CD4-positive, alpha-beta memory T cell (primary cell): ENCODE data around the gene IFITM2. TPM values are rescaled to one million over a fixed set of nuclear protein-coding genes. Genes with fewer than 3 reads are reported as not detected.

Experiments
- CTCF ChIA-PET: fragments of 350-600 bp; sonication (Branson Sonifier 250); formaldehyde crosslinking; loops from one replicate; lab custom pipeline; 2021; ENCODE audit warnings: inconsistent platforms; ENCODE audit not compliant: partially characterized antibody; lab: Charles Lee
- POLR2A ChIA-PET: fragments of 350-600 bp; sonication (Branson Sonifier 250); formaldehyde crosslinking; loops from one replicate; lab custom pipeline; 2021; ENCODE audit not compliant: partially characterized antibody; lab: Charles Lee
- DNase-seq, 5 donors: peaks; one replicate each; pipeline versions ENCODE4 v3.0.0 to v3.0.0-alpha.2; 2020 to 2022; ENCODE audit warnings: mixed read lengths in 1 of 5
- H3K27ac ChIP-seq: one replicate; pipeline ENCODE4 v1.7.0; 2013; ENCODE audit warnings: low read depth, low read length
- H3K27me3 ChIP-seq: 2 replicates; pipeline ENCODE4 v1.7.0; 2013; ENCODE audit warnings: mild to moderate bottlenecking, low read length, moderate library complexity; ENCODE audit not compliant: insufficient read depth
- H3K36me3 ChIP-seq: 2 replicates; pipeline ENCODE4 v1.7.0; 2013; ENCODE audit warnings: mild to moderate bottlenecking, low read length, moderate library complexity; ENCODE audit not compliant: insufficient read depth
- H3K4me1 ChIP-seq: 2 replicates; pipeline ENCODE4 v1.7.0; 2013; ENCODE audit warnings: mild to moderate bottlenecking, low read length, moderate library complexity; ENCODE audit not compliant: insufficient read depth
- H3K4me3 ChIP-seq, 2 donors: one replicate each; pipeline ENCODE4 v1.7.0; 2013; ENCODE audit warnings: low read length in 2 of 2, mild to moderate bottlenecking in 1 of 2
- H3K9me3 ChIP-seq, 2 donors: one replicate each; pipeline ENCODE4 v1.7.0; 2013; ENCODE audit warnings: low read length in 2 of 2, control low read depth in 1 of 2; ENCODE audit not compliant: control insufficient read depth in 1 of 2
- H3K27ac Mint-ChIP-seq, 7 donors: one replicate each; pipeline ENCODE4 v1.8.0; 2020 to 2021; ENCODE audit warnings: mixed read lengths in 7 of 7, mild to moderate bottlenecking in 6 of 7, inconsistent platforms in 3 of 7, moderate library complexity in 3 of 7
- H3K27me3 Mint-ChIP-seq, 2 donors: one replicate each; pipeline ENCODE4 v1.8.0; 2020 to 2021; ENCODE audit warnings: mixed read lengths in 2 of 2
- H3K36me3 Mint-ChIP-seq, 2 donors: one replicate each; pipeline ENCODE4 v1.8.0; 2020 to 2021; ENCODE audit warnings: mixed read lengths in 2 of 2, inconsistent platforms in 1 of 2, mild to moderate bottlenecking in 1 of 2
- H3K4me1 Mint-ChIP-seq, 4 donors: one replicate each; pipeline ENCODE4 v1.8.0; 2020 to 2021; ENCODE audit warnings: mixed read lengths in 4 of 4, mild to moderate bottlenecking in 1 of 4
- H3K4me3 Mint-ChIP-seq, 8 donors: one replicate each; pipeline ENCODE4 v1.8.0; 2020 to 2021; ENCODE audit warnings: mixed read lengths in 8 of 8, mild to moderate bottlenecking in 7 of 8, moderate library complexity in 6 of 8, inconsistent platforms in 3 of 8
- H3K9me3 Mint-ChIP-seq, 8 donors: one replicate each; pipeline ENCODE4 v1.8.0; 2020 to 2021; ENCODE audit warnings: mixed read lengths in 8 of 8, mild to moderate bottlenecking in 5 of 8, inconsistent platforms in 3 of 8, moderate library complexity in 1 of 8
- intact Hi-C: fragments of 100-400 bp; cut with micrococcal nuclease; formaldehyde crosslinking; loops from one replicate; pipeline ENCODE4 v1.15.1; 2023
- polyA plus RNA-seq, 2 donors: library from polyadenylated mRNA; unstranded; fragments of 300-500 nt; fragmentation: Illumina TruSeq; gene quantifications; one replicate each; pipeline ENCODE4 v1.2.3, GENCODE V29; 2021
- total RNA-seq, 2 experiments: library from RNA; stranded (reverse); gene quantifications; one replicate each; pipeline ENCODE4 v1.2.3, GENCODE V29; 2021

The IFITM2 gene
- total and polyA plus RNA-seq, 4 experiments from 2014 or later, result 202 to 3,716 (median 1,347) TPM

- peaks cover 21 to 24% of the 10 kb centered on the region in 2 donors for H3K36me3 Mint-ChIP-seq
- peak within 1 kb of the TSS in 6 of 7 donors; percentile 64 to 92 (median 85) for H3K27ac Mint-ChIP-seq
- DNase-seq, result no peak
- H3K36me3 ChIP-seq, result no peaks in the 10 kb centered on the region
- H3K4me1 ChIP-seq, result peaks cover 56% of the 10 kb centered on the region
- peaks cover 0 to 9% (median 2%) of the 10 kb centered on the region in 8 donors for H3K9me3 Mint-ChIP-seq
- CTCF ChIA-PET, result interaction anchor here (1.0 to 8.4 kb wide), 4 partner anchors 10 to 31 kb away, joined by 3 to 81 read pairs (median 20); no protein-coding TSS in a partner anchor
- no peaks in the 10 kb centered on the region for H3K27me3 ChIP-seq
- H3K4me3 ChIP-seq, result peak within 1 kb of the TSS in 1 of 2 donors; percentile 59
- H3K4me1 Mint-ChIP-seq, result peaks cover 25 to 57% (median 43%) of the 10 kb centered on the region in 4 donors
- POLR2A ChIA-PET, result interaction anchor here (0.7 to 14.3 kb wide), 16 partner anchors 8 to 228 kb away, joined by 3 to 549 read pairs (median 18); partner anchors contain the start of genes BET1L, IFITM1, PGGHG and PSMD13
- no peak within 1 kb of the TSS for H3K27ac ChIP-seq
- H3K27me3 Mint-ChIP-seq, result no peaks in the 10 kb centered on the region
- intact Hi-C loops, result no loop called here
- no peaks in the 10 kb centered on the region for H3K9me3 ChIP-seq
- peak within 1 kb of the TSS; percentile 77 to 89 (median 82) for H3K4me3 Mint-ChIP-seq
These were observed 29.3 kb upstream of the IFITM2 start, which contains the start of gene NLRP6 for GRCh38 chr11:278001-278951. TSS of gene NLRP6 (plus strand) at chr11:278407. CDS start at chr11:278570, 163 bp downstream.

GRCh38 chr11:279040-279965, 28.3 kb upstream of the IFITM2 start:
- Mint-ChIP-seq H3K27ac (peak overlapping the region in 3 of 7 donors; percentile 80 to 91 (median 86)), H3K27me3 (no peaks in the 10 kb centered on the region), H3K9me3 (peaks cover 0 to 9% (median 2%) of the 10 kb centered on the region in 8 donors), H3K4me3 (peak overlapping the region; percentile 77 to 89 (median 82)), H3K36me3 (peaks cover 26 to 30% of the 10 kb centered on the region in 2 donors), H3K4me1 (peaks cover 30 to 63% (median 47%) of the 10 kb centered on the region in 4 donors)
- POLR2A ChIA-PET, result interaction anchor here (0.7 to 14.3 kb wide), 18 partner anchors 9 to 227 kb away, joined by 3 to 549 read pairs (median 12); partner anchors contain the start of genes BET1L, IFITM1, PGGHG and PSMD13
- intact Hi-C loops, result loop anchor here (1.0 kb wide), 1 partner anchor 10 kb away; no protein-coding TSS in a partner anchor
- peaks cover 60% of the 10 kb centered on the region for H3K4me1 ChIP-seq
- H3K9me3 ChIP-seq, result no peaks in the 10 kb centered on the region
- no peak overlapping the region for H3K27ac ChIP-seq
- H3K36me3 ChIP-seq, result no peaks in the 10 kb centered on the region
- CTCF ChIA-PET, result interaction anchor here (0.9 to 8.4 kb wide), 8 partner anchors 12 to 75 kb away, joined by 3 to 81 read pairs (median 6); no protein-coding TSS in a partner anchor
- peak overlapping the region in 1 of 2 donors; percentile 59 for H3K4me3 ChIP-seq
- no peaks in the 10 kb centered on the region for H3K27me3 ChIP-seq
- DNase-seq, result peak in 1 of 5 donors; percentile 22

GRCh38 chr11:279966-280705, 27.5 kb upstream of the IFITM2 start:
- Mint-ChIP-seq H3K36me3 (peaks cover 26 to 30% of the 10 kb centered on the region in 2 donors), H3K4me1 (peaks cover 30 to 61% (median 46%) of the 10 kb centered on the region in 4 donors), H3K4me3 (peak overlapping the region; percentile 86 to 92 (median 88)), H3K9me3 (peaks cover 0 to 9% (median 2%) of the 10 kb centered on the region in 8 donors), H3K27ac (peak overlapping the region in 4 of 7 donors; percentile 70 to 92 (median 90)), H3K27me3 (no peaks in the 10 kb centered on the region)
- Histone ChIP-seq H3K4me1 (peaks cover 60% of the 10 kb centered on the region), H3K27ac (no peak overlapping the region), H3K36me3 (no peaks in the 10 kb centered on the region), H3K9me3 (no peaks in the 10 kb centered on the region), H3K4me3 (peak overlapping the region in 1 of 2 donors; percentile 59), H3K27me3 (no peaks in the 10 kb centered on the region)
- ChIA-PET CTCF (interaction anchor here (1.0 to 8.4 kb wide), 7 partner anchors 13 to 75 kb away, joined by 3 to 81 read pairs (median 7); no protein-coding TSS in a partner anchor), POLR2A (interaction anchor here (1.1 to 14.3 kb wide), 19 partner anchors 10 to 226 kb away, joined by 3 to 549 read pairs (median 12); partner anchors contain the start of genes BET1L, IFITM1, IFITM5 and PGGHG)
- intact Hi-C loops, result loop anchor here (1.0 to 2.0 kb wide), 4 partner anchors 11 to 73 kb away; partner anchors contain the start of genes BET1L and RIC8A
- peak in 4 of 5 donors; percentile 55 to 61 (median 57) for DNase-seq

- H3K4me1 ChIP-seq, result peaks cover 65% of the 10 kb centered on the region
- ChIA-PET POLR2A (interaction anchor here (0.9 to 14.3 kb wide), 18 partner anchors 10 to 169 kb away, joined by 3 to 549 read pairs (median 17); partner anchors contain the start of genes BET1L, IFITM1, IFITM5 and PGGHG), CTCF (interaction anchor here (0.8 to 8.4 kb wide), 6 partner anchors 9 to 74 kb away, joined by 3 to 81 read pairs (median 10); no protein-coding TSS in a partner anchor)
- H3K4me1 Mint-ChIP-seq, result peaks cover 30 to 68% (median 50%) of the 10 kb centered on the region in 4 donors
- H3K9me3 Mint-ChIP-seq, result peaks cover 0 to 9% (median 2%) of the 10 kb centered on the region in 8 donors
- peak overlapping the region; percentile 88 to 93 (median 90) for H3K4me3 Mint-ChIP-seq
- H3K27ac Mint-ChIP-seq, result peak overlapping the region; percentile 52 to 94 (median 87)
- peak in 4 of 5 donors; percentile 48 to 60 (median 54) for DNase-seq
- peak overlapping the region; percentile 24 to 59 for H3K4me3 ChIP-seq
- no peaks in the 10 kb centered on the region for H3K9me3 ChIP-seq
- H3K27ac ChIP-seq, result no peak overlapping the region
- intact Hi-C loops, result loop anchor here (1.0 to 2.0 kb wide), 3 partner anchors 30 to 74 kb away; partner anchors contain the start of genes BET1L and RIC8A
- no peaks in the 10 kb centered on the region for H3K27me3 ChIP-seq
- no peaks in the 10 kb centered on the region for H3K27me3 Mint-ChIP-seq
- H3K36me3 Mint-ChIP-seq, result peaks cover 25 to 30% of the 10 kb centered on the region in 2 donors
- no peaks in the 10 kb centered on the region for H3K36me3 ChIP-seq
These were observed 26.7 kb upstream of the IFITM2 start for GRCh38 chr11:280706-281485.

GRCh38 chr11:281486-282161, 26.0 kb upstream of the IFITM2 start:
- DNase-seq, result no peak
- peak overlapping the region; percentile 11 for H3K27ac ChIP-seq
- peak overlapping the region; percentile 88 to 93 (median 90) for H3K4me3 Mint-ChIP-seq
- H3K4me1 ChIP-seq, result peaks cover 73% of the 10 kb centered on the region
- H3K36me3 Mint-ChIP-seq, result peaks cover 22 to 29% of the 10 kb centered on the region in 2 donors
- intact Hi-C loops, result loop anchor here (2.0 kb wide), 2 partner anchors 31 kb away; no protein-coding TSS in a partner anchor
- no peaks in the 10 kb centered on the region for H3K27me3 Mint-ChIP-seq
- ChIA-PET CTCF (interaction anchor here (0.8 to 8.4 kb wide), 5 partner anchors 10 to 73 kb away, joined by 3 to 81 read pairs (median 14); no protein-coding TSS in a partner anchor), POLR2A (interaction anchor here (0.9 to 14.3 kb wide), 18 partner anchors 10 to 125 kb away, joined by 3 to 549 read pairs (median 16); partner anchors contain the start of genes BET1L, IFITM1, IFITM5 and PGGHG)
- H3K4me3 ChIP-seq, result peak overlapping the region; percentile 24 to 59
- H3K27ac Mint-ChIP-seq, result peak overlapping the region in 6 of 7 donors; percentile 60 to 90 (median 77)
- no peaks in the 10 kb centered on the region for H3K36me3 ChIP-seq
- peaks cover 0 to 4% (median under 1%) of the 10 kb centered on the region in 8 donors for H3K9me3 Mint-ChIP-seq
- no peaks in the 10 kb centered on the region for H3K27me3 ChIP-seq
- H3K4me1 Mint-ChIP-seq, result peaks cover 30 to 67% (median 53%) of the 10 kb centered on the region in 4 donors
- no peaks in the 10 kb centered on the region for H3K9me3 ChIP-seq
